Glomerular visceral epithelial cell (primary cell): ENCODE results near the gene NPTXR.
"Not testable (repeated sequence)": the region's sequence is repeated elsewhere in the genome, so short reads cannot be mapped to it uniquely, and the experiment has no call there.

ENCODE experiments used
- DNase-seq: peaks from one replicate; pipeline ENCODE4 v3.0.0-alpha.2; 2016; ENCODE audit errors: extremely low spot score

Gene NPTXR

DNA sequence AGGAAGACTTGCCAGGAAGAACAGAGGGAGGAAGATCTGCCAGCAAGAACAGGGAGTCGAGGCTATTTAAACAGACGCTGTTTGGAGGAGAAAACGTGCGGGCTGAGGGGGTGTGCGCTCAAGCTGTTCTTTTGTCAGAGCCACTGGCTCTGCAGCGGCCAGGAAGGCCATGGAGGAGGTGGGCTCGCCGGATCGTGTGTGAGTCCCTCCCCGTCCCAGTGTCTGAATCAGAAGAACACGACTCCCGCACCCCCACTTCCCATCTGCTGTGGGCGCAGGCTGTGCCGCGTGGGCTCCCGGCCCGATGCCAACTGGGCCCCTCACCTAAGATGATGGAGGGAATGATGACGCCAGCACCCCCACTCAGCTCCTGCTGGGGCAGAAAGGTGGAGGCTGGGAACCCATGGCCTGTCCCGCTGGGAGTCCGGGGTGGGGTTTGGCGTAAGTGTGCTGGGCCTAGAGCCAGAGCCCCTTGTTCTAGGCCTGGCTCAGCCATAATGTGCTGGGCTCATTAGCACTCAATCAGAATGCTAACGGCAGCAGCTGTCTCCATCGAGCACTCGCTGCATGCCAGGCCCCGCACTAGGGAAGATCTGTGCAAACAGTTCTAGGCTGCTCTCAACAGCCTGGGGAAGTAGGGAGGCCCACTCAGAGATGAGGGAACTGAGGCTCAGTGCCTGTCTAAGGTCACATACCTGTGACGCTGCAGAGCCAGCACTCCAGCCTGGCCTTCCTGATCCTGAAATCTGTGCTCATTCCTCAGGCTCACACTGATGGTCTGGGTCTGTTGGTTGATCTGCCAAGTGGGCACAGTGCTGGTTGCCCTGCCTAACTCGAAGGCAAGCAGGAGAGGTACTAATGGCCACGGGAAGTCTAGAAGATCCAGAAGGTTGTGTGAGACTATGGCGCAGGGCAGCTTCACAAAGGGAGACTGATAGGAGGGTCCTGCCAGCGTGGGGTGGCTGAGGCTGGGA lies 11.5 kb downstream of the NPTXR start:
- no peak for DNase-seq

DNA sequence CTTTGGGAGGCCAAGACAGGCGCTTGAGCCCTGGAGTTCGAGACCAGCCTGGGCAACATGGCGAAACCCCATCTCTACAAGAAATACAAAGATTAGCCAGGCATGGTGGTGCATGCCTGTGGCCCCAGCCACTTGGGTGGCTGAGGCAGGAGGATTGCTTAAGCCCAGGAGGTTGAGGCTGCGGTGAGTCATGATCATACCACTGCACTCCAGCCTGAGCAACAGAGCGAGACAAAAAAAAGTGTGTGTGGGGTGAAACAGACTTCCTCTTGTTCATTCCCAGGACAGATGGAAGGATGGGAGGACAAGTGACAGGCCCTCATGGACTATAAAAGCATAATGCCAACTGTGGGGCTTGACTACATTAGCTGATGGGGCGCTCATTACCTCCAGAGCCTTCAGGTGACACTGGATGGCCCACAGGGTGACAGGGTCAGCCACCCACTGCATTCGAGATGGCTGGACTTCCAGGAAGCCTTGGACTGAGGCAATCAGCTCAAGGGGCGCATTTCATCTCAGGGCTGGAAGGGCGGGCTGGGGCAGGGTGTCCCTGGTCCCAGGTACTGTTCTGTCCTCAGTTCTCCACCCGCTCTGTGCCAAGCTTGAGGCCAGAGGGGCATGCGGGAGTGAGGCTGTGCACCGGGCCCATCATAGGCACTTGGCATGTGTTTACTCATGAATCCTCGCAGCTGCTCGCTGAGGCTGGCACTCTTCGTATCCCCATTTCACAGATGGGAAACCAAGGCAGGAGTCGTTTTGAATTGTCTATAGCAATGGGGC lies 12.5 kb downstream of the NPTXR start:
- DNase-seq: peak; percentile 81

- DNase-seq: no peak
These were observed 13.1 kb downstream of the NPTXR start for GRCh38 chr22:38830845-38831108.

DNA sequence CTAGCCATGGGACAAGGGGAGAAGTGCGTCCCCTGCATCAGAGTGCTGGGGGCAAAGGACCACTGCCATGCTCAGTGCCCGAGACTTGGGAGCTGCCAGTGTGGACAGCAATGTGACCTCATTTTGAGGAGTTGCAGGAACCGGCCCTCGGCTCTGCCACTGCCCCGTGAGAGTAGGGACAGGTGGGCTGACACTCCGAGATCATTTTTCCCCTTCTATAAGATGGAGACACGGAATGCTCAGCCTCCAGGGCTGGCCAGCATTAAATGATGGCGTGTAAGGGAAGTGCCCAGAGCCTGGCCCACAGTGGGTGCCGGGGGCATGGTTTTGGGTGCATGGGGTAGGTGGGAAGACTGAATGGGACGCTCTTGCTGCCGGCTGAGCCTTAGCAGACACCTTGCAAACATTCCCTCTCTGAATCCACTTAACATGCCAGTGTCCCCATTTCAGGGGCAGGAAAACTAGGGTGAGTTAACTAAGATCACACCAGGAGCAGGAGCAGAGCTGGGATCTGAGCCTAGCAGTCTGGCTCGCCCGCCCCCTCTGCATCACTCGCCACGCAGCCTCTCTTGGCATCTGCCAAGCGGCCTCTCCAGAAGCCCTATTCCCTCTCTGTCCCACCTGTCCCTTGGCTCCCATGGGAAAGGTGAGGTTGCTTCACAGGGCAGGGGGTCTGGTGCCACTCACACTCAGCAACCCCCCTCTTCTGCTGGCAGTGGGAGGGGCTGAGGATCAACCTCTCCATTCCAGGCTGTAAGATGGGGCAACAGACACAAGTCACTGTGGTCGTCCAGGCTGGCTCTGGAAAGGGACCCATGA lies 13.6 kb downstream of the NPTXR start:
- DNase-seq: no peak

DNA sequence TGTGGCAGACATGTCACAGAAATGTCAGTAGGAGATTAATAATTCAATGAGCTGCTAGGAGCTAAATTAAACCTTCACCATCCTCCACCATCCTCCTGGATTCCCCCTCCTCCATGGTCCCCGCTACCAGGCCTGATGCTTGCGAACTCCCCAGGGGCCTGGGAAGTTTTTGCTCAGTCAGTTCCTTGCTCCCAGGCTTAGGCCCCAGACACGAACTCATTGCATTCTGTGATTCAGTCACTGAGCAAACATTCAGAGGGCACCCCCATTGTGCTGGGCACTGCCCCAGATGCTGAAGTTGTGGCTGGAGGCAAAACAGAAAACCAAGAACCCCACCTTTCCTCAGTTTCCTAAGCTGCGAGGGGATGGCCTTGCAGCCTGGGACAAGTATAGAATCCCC lies 14.3 kb downstream of the NPTXR start:
- DNase-seq: no peak

DNA sequence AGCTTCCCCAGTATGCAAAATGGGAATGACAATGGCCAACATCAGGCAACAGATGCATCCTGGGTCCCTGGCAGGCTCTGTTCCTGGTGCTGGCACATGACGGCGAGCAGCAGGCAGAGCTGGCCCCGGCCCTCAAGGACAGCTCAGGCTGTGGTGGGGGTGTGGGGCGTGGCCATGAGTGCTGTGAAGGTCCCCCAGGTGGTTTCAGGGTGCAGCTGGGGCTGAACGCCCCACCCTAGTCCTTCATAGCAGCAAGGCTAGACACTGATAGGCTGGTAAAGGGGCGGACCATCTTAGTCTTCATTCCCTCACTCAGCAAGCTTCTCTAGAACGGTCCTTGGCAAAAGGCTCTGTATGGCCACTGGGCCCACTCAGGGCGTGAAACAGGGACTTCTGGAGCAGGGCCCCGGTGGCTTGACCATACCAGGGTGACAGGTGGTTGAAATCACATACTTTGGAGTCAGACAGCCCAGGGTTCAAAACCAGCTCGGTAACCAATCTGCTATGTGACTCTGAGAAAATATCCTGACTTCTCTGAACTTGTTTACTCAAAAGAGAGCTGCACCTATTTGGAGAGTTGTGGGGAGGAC lies 15.1 kb downstream of the NPTXR start:
- no peak for DNase-seq

DNA sequence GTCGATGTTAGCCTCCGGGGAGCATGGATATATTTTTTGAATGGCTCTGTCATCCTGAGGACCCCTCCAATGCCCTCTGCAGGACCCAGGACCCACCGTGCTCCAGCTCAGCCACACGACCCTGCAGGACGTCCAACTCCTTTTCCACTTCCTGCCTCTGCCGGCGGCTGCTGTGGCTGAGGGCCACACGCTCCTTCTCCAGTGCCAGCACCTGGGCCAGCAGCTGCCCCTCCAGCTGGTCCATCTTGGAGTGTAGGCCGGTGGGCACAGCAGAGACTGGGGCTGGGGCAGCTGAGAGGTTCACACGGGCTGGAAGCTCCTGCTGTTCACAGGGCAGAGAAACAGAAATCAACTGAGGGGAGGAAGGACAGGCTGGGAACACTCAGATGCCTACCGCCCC lies 15.6 kb downstream of the NPTXR start:
- DNase-seq: no peak

- DNase-seq: no peak
These were observed 16.3 kb downstream of the NPTXR start for GRCh38 chr22:38827510-38827909.

- no peak for DNase-seq
These were observed 17.0 kb downstream of the NPTXR start for GRCh38 chr22:38826801-38827200.

DNA sequence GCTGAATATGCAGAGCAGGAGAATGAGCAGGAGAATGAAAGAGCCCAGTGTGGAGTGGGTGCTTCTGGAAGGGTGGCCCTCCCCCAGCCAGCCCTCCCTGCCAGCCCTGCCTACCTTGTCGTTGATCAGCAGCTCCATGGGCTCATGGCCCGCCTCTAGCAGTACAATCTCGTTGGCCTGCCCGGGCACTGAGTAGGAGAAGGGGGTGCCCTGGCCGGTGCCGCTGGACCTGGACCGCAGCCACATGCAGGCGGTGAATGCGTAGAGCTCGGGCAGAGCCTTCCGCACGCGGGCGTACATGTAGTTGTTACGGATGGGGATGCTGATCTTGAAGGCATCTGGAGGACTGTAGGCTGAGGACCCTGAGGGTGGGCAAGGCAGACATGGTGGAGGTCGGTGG lies 17.4 kb downstream of the NPTXR start:
- DNase-seq: no peak

DNA sequence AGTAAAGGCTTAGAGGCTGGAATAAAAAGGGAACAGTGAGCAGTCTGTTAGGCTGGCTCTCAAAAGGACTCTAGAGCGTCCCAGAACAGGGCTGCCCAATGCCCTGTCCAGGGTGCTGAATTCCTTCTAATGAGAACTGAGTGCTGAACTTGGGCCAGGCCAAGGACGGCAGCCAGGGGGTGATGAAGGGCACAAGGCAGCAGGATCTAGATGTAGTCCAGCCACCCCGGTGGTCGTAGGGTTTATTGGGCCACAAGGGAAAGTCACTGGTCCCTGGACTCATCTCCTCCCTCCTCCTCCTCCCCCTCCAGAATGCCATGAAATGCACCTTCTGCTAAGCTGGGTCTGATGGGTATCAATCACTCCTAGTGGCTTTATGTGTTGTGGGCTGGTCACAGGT lies 19.2 kb downstream of the NPTXR start:
- peak; percentile 60 for DNase-seq

- DNase-seq: no peak
These were observed 20.2 kb downstream of the NPTXR start for GRCh38 chr22:38823637-38824036.

DNA sequence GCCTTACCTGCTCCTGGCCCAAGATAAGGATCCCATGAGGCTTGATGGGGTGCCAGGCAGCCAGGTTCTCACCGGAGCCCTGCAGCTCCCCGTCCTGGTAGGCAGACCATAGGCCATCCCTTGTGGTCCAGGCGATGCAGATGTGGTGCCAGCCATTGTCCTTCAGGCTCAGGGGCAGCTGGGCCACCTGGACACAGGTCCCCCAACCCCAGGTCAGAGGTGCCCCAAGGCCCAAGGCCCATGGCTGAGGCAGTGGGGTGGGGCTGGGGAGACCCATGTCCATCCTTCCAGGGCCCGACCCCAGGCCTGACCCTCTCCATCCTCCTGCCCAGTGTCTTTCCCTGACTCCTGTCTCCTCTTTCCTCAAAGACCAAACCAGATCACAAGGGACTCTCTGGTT lies 20.8 kb downstream of the NPTXR start:
- no peak for DNase-seq

DNA sequence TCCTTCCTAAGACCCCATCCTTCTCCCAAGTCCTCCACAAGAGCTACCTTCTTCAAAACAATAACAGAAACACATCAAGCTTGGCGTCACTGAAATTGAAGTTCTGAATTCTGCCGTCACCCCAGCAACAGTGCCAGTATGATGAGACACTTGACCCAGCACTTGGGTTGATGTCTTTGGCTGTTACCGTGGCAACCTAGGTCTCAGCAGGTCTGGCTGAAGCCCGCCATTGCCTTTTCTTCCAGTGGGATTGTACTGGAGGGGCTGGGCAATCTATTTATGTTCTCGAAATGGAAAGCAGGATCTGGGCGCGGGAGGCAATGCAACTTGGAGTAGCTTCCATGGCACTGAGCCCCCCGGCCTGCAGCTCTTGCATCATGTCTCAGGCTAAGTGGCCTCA lies 23.8 kb downstream of the NPTXR start:
- DNase-seq: no peak

- DNase-seq: no peak
These were observed 24.4 kb downstream of the NPTXR start for GRCh38 chr22:38819387-38819940.

- DNase-seq: no peak
These were observed 26.6 kb downstream of the NPTXR start for GRCh38 chr22:38817196-38817595.

DNA sequence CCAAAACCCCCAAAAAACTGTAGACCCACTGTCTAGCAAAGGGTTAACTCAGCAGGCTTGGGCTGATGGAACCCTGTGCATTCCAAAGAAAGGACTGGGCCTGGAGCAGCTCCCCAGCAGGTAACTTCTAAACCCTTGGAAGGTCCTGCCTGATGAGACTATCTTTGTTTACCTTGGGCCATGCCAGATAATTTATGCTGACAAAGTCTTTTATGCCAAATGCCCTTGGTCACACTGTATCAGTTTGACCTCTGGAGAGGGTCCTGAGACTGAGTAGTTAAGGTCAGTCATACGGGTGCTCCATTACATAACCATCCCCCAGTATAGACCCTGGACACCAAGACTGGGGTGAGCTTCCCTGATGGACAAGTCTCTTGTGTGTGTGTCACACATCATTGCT lies 28.0 kb downstream of the NPTXR start:
- DNase-seq: no peak

DNA sequence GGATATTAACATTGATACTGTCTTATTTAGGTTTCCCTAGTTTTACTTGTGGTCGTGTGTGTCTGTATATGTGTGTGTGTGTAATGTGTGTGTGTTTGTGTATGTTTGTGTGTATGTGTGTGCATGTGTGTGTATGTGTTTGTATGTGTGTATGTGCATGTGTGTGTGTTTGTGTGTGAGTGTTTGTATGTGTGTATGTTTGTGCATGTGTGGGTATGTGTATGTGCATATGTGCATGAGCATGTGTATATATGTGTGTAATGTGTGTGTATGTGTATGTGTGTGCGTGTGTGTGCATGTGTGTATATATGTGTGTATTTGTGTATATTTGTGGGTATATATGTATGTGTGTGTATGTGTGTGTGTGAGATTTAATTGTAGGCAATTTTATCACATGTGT lies 32.6 kb downstream of the NPTXR start:
- DNase-seq: no peak

DNA sequence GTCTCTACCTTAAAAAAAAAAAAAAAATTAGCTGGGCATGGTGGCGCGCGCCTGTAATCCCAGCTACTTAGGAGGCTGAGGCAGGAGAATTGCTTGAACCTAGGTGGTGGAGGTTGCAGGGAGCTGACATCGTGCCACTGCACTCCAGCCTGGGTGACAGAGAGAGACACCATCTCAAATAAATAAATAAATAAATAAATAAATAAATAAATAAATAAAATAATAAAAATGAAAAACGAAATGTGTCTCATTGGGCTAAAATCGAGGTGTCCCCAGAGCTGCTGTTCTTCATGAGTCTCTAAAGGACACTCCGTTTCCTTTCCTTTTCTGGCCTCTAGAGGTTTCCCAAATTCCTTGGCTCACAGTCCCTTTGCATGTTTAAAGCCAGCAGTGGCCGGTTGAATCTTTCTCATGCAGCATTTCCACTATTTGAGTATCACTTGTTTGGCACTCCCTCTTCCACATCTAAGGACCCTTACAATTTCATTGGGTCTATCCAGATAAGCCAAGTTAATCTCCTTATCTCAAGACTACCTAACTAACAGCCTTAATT lies 38.7 kb downstream of the NPTXR start:
- DNase-seq: not testable (repeated sequence)

DNA sequence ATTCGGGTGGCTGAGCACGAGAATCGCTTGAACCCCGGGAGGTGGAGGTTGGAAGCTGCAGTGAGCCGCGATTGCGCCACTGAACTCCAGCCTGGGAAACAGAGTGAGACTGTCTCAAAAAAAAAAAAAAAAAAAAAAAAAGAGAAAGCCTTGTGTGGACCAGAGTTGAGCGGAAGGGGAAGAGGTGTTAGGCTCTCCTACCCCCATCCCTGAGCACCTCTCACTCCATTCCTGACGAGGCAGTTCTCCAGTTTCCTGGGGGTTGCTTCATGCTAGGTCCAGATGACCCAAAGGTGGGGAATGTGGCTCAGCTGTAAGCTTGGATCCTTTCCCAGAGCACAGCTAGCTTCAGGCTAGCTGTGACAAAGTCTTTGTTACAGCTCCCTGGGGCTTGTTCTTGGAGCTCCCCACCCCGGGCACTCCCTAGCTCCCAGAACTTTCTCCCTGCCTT lies 41.1 kb downstream of the NPTXR start:
- DNase-seq: peak; percentile 82
